K562 (cell line): ENCODE data around the gene PRKCQ. TPM values are rescaled to one million over a fixed set of nuclear protein-coding genes. Genes with fewer than 3 reads are reported as not detected.

Experiments used
- BDP1 ChIP-seq: IDR thresholded peaks from 3 replicates; pipeline ENCODE4 v1.6.1; 2011; ENCODE audit not compliant: insufficient read length, insufficient read depth
- EHMT2 ChIP-seq: fragments of 450-650 bp; IDR thresholded peaks from 2 replicates; pipeline ENCODE4 v1.6.1; 2018; ENCODE audit warnings: antibody characterized with exemption
- ESRRA ChIP-seq: fragments of 450-650 bp; IDR thresholded peaks from 2 replicates; pipeline ENCODE4 v1.6.1; 2014; ENCODE audit warnings: low read depth, mild to moderate bottlenecking, moderate library complexity, borderline replicate concordance
- HNRNPLL ChIP-seq: fragments of 200-400 bp; formaldehyde crosslinking; IDR thresholded peaks from 2 replicates; pipeline ENCODE4 v1.6.1; 2017; ENCODE audit warnings: low read length, low read depth, mild to moderate bottlenecking; ENCODE audit not compliant: poor library complexity, severe bottlenecking
- IRF2 ChIP-seq: sonication (generic); formaldehyde crosslinking; IDR thresholded peaks from 2 replicates; pipeline ENCODE4 v1.8.1; 2022; ENCODE audit warnings: mild to moderate bottlenecking, missing genetic modification reagents
- MIER1 ChIP-seq: fragments of 450-650 bp; IDR thresholded peaks from 2 replicates; pipeline ENCODE4 v1.6.1; 2016; ENCODE audit warnings: antibody characterized with exemption, mild to moderate bottlenecking, low read depth
- MYC ChIP-seq, 2 experiments: fragments of 250-450 bp in 1 of 2; sonication (Bioruptor Pico) in 1 of 2; IDR thresholded peaks; 2 replicates each; pipeline versions ENCODE4 v1.5.1 to v1.6.1; 2012 to 2021; ENCODE audit warnings: low read depth in 2 of 2, borderline replicate concordance in 1 of 2, improper control_type of control experiment in 1 of 2, low read length in 1 of 2, mild to moderate bottlenecking in 1 of 2, moderate library complexity in 1 of 2
- SRF ChIP-seq, 2 experiments: fragments of 250-450, 450-650 bp in 1 of 2; sonication (Bioruptor Pico) in 1 of 2; sonication (generic) in 1 of 2; formaldehyde crosslinking; IDR thresholded peaks; 2 replicates each; pipeline versions ENCODE4 v1.5.0 to v1.5.1; 2020 to 2022; ENCODE audit warnings: mild to moderate bottlenecking in 1 of 2, missing genetic modification reagents in 1 of 2
- TBP ChIP-seq: optimal IDR thresholded peaks from 2 replicates; pipeline ENCODE3; 2011; ENCODE audit warnings: low read depth, low read length, improper control_type of control experiment
- ZNF134 ChIP-seq: fragments of 250-450 bp; sonication (Bioruptor Pico); conservative IDR thresholded peaks from 2 replicates; pipeline ENCODE4 v1.4.0; 2020
- ZNF584 ChIP-seq: fragments of 200-800 bp; sonication (Bioruptor generic); IDR thresholded peaks from 2 replicates; pipeline ENCODE4 v1.6.1; 2016; ENCODE audit warnings: low read depth, mild to moderate bottlenecking, missing genetic modification characterization, missing compliant biosample characterization
- polyA plus RNA-seq, 8 experiments: library from polyadenylated mRNA; depleted of rRNA in 4 of 8; stranded (reverse) in 5 of 8; unstranded in 3 of 8; fragments of >200 nt; fragmentation: Nextera tagmentation in 2 of 8; fragmentation: Illumina TruSeq in 1 of 8; extraction: Ambion mirVana in 2 of 8; extraction: Trizol in 1 of 8; gene quantifications; 2 replicates each; pipeline versions ENCODE4 v1.2.1 to v1.2.3, GENCODE V29; 2011 to 2014; ENCODE audit warnings: inconsistent platforms in 1 of 8, missing spikeins in 1 of 8
- total RNA-seq, 7 experiments: library from RNA; depleted of rRNA in 6 of 7; stranded (reverse); fragments of >200 nt in 6 of 7; fragmentation: Illumina TruSeq in 2 of 7; extraction: Trizol in 2 of 7; gene quantifications; 2 replicates each; pipeline versions ENCODE4 v1.2.1 to v1.2.3, GENCODE V29; 2011 to 2021; ENCODE audit warnings: low replicate concordance in 1 of 7
- TF ChIP-seq, protein P1 (sequence below): fragments of 250-450 bp; sonication (Bioruptor Pico); IDR thresholded peaks from 2 replicates; pipeline ENCODE4 v1.6.1; 2021; ENCODE audit warnings: mild to moderate bottlenecking
- TF ChIP-seq, protein P2 (sequence below): fragments of 250-450 bp; sonication (Bioruptor Pico); IDR thresholded peaks from 2 replicates; pipeline ENCODE4 v1.4.0; 2020; ENCODE audit warnings: mild to moderate bottlenecking, moderate library complexity, borderline replicate concordance
- TF ChIP-seq, protein P3 (sequence below): IDR thresholded peaks from 2 replicates; pipeline ENCODE4 v1.6.1; 2012; ENCODE audit warnings: low read depth, low read length, improper control_type of control experiment, borderline replicate concordance

The PRKCQ gene
- total and polyA plus RNA-seq, 9 of the 15 experiments (the other 6 are each of a cell fraction or from before 2014, with no cell fraction given), result 4.4 to 23.3 (median 14.6) TPM

DNA sequence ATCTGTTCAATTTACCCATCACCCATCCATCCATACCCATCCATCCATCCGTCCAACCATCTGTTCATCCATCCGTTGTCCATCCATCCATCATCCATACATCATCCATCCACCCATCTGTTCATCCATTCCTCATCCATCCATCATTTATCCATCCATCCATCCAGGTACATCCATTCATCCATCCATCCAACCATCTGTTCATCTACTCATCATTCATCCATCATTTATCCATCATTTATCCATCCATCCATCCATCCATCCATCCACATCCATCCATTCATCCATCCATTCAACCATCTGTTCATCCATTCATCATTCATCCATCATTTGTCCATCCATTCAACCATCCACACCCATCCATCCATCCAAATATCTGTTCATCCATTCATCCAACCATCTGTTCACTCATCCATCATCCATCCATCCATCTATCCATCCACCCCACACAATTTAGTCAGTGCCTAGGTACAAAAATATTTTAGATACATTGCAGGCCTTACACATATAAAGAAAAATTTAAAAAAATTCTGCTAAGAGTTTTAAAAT lies 119.1 kb downstream of the PRKCQ start (continued):
- TF ChIP-seq, protein P1, sequence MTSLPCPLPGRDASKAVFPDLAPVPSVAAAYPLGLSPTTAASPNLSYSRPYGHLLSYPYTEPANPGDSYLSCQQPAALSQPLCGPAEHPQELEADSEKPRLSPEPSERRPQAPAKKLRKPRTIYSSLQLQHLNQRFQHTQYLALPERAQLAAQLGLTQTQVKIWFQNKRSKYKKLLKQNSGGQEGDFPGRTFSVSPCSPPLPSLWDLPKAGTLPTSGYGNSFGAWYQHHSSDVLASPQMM (CRISPR knock-in tag), result no peak
- TF ChIP-seq SRF (CRISPR knock-in tag; IDR thresholded peaks at IDR 0.05), result no peak
- TF ChIP-seq MYC (IDR thresholded peaks at IDR 0.05; ENCODE audit: low read depth, low read length), result no peak
- TF ChIP-seq MYC (CRISPR knock-in tag; IDR thresholded peaks at IDR 0.05; ENCODE audit: borderline replicate concordance, low read depth), result no peak
- TF ChIP-seq TBP, result no peak
- TF ChIP-seq, protein P2, sequence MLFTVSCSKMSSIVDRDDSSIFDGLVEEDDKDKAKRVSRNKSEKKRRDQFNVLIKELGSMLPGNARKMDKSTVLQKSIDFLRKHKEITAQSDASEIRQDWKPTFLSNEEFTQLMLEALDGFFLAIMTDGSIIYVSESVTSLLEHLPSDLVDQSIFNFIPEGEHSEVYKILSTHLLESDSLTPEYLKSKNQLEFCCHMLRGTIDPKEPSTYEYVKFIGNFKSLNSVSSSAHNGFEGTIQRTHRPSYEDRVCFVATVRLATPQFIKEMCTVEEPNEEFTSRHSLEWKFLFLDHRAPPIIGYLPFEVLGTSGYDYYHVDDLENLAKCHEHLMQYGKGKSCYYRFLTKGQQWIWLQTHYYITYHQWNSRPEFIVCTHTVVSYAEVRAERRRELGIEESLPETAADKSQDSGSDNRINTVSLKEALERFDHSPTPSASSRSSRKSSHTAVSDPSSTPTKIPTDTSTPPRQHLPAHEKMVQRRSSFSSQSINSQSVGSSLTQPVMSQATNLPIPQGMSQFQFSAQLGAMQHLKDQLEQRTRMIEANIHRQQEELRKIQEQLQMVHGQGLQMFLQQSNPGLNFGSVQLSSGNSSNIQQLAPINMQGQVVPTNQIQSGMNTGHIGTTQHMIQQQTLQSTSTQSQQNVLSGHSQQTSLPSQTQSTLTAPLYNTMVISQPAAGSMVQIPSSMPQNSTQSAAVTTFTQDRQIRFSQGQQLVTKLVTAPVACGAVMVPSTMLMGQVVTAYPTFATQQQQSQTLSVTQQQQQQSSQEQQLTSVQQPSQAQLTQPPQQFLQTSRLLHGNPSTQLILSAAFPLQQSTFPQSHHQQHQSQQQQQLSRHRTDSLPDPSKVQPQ (CRISPR knock-in tag), result no peak
- TF ChIP-seq IRF2 (CRISPR knock-in tag), result no peak
- no peak for TF ChIP-seq ZNF584 (CRISPR knock-in tag)
- no peak for TF ChIP-seq BDP1
- TF ChIP-seq ZNF134, result no peak
- TF ChIP-seq MIER1, result no peak
- no peak for TF ChIP-seq ESRRA
- TF ChIP-seq EHMT2, result peak; percentile 73
- TF ChIP-seq, protein P3, sequence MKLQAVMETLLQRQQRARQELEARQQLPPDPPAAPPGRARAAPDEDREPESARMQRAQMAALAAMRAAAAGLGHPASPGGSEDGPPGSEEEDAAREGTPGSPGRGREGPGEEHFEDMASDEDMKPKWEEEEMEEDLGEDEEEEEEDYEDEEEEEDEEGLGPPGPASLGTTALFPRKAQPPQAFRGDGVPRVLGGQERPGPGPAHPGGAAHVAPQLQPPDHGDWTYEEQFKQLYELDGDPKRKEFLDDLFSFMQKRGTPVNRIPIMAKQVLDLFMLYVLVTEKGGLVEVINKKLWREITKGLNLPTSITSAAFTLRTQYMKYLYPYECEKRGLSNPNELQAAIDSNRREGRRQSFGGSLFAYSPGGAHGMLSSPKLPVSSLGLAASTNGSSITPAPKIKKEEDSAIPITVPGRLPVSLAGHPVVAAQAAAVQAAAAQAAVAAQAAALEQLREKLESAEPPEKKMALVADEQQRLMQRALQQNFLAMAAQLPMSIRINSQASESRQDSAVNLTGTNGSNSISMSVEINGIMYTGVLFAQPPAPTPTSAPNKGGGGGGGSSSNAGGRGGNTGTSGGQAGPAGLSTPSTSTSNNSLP, result no peak
- no peak for TF ChIP-seq HNRNPLL
